ENCODE measurements around the gene RBPJL.

RBPJL gene

GRCh38 chr20:45317826-45318225, 11.2 kb downstream of the RBPJL start:
- DNase-seq (ENCODE audit: low spot score) = no peak

- DNase-seq (ENCODE audit: low spot score) = no peak
These were observed 11.8 kb downstream of the RBPJL start for GRCh38 chr20:45318386-45318939.

GRCh38 chr20:45318948-45319347, 12.3 kb downstream of the RBPJL start:
- DNase-seq (ENCODE audit: low spot score) = no peak

GRCh38 chr20:45320948-45321595, 14.4 kb downstream of the RBPJL start:
- DNase-seq (ENCODE audit: low spot score) = no peak

- DNase-seq (ENCODE audit: low spot score) = peak; percentile 69
These were observed 16.3 kb downstream of the RBPJL start for GRCh38 chr20:45322952-45323383.

- DNase-seq (ENCODE audit: low spot score) = no peak
These were observed 17.1 kb downstream of the RBPJL start for GRCh38 chr20:45323731-45324130.

DNA sequence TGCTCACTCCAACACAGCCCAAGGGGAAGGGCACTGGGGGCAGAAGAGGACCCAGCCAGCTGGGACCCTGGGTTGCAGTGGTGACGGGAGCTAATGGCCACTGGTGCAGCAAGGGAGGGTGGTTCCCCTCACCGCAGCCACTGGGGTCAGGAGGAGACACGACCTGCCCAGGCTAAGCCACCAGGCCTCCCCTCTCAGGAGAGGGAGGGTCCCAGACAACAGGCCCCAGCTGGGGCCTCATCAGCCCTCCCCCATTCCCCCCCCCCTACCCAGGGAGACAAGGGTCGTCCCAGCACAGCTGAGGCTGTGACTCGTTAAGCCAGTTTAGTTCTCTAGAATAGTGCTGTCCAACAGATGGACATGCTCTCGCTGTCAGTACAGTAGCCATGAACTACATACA, 18.7 kb downstream of the RBPJL start:
- no peak for DNase-seq (ENCODE audit: low spot score)

DNA sequence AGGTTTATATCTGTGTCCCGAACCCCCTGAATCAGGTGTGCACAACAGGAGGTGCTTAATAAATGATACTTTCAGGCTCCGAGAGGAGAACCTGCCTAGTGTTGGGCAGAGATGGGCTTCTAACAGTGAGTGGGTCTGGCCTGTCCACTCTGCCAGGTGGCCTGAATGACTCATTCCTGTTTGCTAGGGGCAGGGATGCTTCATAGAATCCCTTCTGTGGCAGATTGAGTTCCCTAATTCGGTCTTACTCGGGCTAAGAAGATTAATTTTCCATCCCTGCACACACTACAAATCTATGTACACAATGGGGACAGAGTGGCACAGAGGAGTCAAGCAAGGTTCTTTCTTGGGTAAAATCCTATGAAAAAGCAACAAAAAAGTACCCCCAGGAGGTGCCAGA, 21.8 kb downstream of the RBPJL start:
- peak; percentile 59 for DNase-seq (ENCODE audit: low spot score)

- DNase-seq (ENCODE audit: low spot score) = no peak
These were observed 23.1 kb downstream of the RBPJL start for GRCh38 chr20:45329497-45330319.

DNA sequence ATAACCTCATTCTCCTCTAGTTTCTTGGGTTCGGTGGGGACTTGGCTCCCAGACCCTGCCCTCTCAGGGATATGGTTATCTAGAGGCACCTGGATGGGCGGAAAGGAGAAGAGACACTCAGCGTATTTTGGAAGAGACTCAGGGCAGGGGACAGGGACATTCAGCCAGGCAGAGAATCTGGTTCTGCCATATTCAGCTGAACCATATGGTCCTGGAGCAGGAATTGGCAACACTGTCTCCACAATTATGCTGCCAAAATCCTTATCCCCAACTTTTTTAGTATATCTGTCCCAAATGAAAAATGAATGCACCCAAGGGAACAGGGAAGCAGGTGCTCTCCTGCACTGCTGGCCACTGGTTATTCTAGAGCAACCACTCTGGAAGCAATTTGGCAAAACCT, 23.8 kb downstream of the RBPJL start:
- DNase-seq (ENCODE audit: low spot score) = no peak

DNA sequence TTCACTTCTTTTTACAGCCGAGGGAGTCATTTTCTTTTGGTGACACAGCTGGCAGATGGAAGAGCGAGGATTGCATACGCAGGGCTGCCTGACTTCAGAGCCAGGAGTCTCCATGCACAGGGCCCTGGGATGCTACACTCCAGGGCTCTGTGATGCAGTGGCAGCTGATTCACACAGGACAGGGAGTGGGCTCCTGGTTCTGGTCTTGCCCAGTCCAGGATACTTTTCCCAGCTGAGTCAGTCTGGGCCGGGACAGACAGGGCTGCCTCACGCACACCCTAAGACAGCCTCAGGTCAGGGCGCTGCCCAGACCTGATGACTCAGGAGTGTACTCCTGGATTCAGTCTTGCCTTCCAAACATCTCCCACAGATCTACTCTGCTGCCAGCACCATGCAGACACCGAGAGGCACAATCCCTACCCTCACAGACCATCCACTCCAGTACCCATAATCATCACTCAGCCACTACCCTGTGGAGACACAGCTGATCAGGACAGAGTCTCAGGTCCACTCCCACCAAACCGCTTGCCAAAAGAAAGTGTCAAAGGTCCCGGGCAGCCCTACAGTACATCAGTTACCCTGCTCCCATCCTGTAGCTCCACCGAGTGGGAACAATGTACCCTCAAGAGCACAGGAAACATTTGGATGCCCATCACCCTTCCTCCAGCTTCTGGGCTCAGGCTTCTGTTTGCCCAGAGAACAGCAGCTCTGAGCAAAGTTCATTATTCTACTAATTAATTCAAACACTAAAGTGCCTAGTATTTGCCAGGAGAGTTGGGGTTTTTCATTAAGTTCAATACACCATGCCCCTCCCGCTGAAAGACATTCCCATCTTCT, 30.1 kb downstream of the RBPJL start:
- no peak for DNase-seq (ENCODE audit: low spot score)

GRCh38 chr20:45337367-45338120, 30.9 kb downstream of the RBPJL start:
- no peak for DNase-seq (ENCODE audit: low spot score)

GRCh38 chr20:45338121-45339030, 31.7 kb downstream of the RBPJL start:
- DNase-seq (ENCODE audit: low spot score) = no peak

GRCh38 chr20:45339084-45339483, 32.4 kb downstream of the RBPJL start:
- DNase-seq (ENCODE audit: low spot score) = no peak

- DNase-seq (ENCODE audit: low spot score) = no peak
These were observed 33.2 kb downstream of the RBPJL start for GRCh38 chr20:45339799-45340198.

DNA sequence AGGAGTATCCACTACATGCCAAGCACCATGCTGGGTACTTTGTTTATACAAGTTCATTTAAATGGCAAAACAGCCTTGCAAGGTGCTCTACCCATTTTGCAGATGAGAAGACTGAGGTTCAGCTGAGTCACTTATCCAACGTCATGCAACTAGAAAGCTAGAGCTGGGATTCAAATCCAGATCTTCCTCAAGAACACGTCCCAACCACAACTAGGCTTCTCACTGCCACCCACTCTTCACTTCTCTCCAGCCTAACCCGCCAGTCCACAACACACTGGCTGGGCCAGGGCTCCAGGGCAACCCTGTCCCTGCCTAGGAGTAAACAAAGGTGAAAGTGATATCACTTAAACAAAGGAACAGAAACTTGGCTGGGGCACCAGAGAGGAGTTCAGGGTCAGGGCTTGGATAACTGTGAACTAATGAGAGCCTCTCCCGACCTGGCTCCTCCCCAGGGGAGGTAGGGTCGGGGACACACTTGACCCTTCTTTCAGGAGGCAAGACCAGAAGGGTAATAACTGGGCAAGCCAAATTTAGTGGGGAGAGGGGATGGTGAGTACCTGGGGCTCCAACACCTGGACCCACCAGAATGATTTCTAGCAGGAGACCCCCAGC, 33.7 kb downstream of the RBPJL start:
- no peak for DNase-seq (ENCODE audit: low spot score)

- no peak for DNase-seq (ENCODE audit: low spot score)
These were observed 34.3 kb downstream of the RBPJL start for GRCh38 chr20:45340951-45341350.

DNA sequence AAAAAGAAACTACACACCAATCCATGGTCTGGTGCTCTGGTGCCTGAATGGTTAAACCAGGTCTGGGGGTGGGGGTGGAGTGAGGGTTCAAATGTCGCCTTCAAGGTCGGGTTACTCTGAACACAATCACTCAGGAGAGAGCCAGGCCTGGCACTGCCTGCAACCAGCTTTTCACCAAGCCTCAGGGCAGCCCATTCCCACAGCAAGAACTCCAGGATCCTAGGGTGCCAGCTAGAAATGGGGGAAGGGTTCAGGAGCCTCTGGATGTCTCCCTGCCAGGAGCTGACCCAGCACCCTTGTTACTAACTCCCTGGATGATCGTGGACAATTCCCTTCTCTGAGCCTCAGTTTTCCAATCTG, 34.9 kb downstream of the RBPJL start:
- no peak for DNase-seq (ENCODE audit: low spot score)

- DNase-seq (ENCODE audit: low spot score) = peak; percentile 57
These were observed 35.6 kb downstream of the RBPJL start for GRCh38 chr20:45341939-45342854.

All from D341Med (cell line).